ENCODE measurements around the gene DND1.

DNA sequence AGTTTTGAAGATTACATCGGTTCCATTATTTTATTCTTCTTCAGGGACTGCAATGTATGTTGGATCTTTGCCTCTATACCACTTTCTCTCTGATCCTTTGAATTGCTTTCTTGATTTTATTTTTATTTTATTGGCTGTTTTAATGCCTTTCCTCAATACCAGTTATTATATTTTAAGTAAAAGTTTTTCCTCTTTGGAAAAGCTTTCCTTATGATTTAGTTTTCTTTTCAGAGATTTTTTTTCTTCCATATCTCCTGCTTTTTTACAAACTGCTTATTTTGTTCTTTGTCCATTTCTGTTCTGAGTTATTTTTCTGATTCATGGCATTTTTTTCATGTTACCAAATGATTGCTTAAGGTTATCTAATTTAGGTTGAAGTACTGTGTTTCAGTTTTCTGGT lies 38.4 kb upstream of the DND1 start:
- TF ChIP-seq, protein P1, sequence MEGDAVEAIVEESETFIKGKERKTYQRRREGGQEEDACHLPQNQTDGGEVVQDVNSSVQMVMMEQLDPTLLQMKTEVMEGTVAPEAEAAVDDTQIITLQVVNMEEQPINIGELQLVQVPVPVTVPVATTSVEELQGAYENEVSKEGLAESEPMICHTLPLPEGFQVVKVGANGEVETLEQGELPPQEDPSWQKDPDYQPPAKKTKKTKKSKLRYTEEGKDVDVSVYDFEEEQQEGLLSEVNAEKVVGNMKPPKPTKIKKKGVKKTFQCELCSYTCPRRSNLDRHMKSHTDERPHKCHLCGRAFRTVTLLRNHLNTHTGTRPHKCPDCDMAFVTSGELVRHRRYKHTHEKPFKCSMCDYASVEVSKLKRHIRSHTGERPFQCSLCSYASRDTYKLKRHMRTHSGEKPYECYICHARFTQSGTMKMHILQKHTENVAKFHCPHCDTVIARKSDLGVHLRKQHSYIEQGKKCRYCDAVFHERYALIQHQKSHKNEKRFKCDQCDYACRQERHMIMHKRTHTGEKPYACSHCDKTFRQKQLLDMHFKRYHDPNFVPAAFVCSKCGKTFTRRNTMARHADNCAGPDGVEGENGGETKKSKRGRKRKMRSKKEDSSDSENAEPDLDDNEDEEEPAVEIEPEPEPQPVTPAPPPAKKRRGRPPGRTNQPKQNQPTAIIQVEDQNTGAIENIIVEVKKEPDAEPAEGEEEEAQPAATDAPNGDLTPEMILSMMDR (conservative IDR thresholded peaks at IDR 0.05; ENCODE audit: low read depth in 2 of 2): no peak
- TF ChIP-seq, protein P2, sequence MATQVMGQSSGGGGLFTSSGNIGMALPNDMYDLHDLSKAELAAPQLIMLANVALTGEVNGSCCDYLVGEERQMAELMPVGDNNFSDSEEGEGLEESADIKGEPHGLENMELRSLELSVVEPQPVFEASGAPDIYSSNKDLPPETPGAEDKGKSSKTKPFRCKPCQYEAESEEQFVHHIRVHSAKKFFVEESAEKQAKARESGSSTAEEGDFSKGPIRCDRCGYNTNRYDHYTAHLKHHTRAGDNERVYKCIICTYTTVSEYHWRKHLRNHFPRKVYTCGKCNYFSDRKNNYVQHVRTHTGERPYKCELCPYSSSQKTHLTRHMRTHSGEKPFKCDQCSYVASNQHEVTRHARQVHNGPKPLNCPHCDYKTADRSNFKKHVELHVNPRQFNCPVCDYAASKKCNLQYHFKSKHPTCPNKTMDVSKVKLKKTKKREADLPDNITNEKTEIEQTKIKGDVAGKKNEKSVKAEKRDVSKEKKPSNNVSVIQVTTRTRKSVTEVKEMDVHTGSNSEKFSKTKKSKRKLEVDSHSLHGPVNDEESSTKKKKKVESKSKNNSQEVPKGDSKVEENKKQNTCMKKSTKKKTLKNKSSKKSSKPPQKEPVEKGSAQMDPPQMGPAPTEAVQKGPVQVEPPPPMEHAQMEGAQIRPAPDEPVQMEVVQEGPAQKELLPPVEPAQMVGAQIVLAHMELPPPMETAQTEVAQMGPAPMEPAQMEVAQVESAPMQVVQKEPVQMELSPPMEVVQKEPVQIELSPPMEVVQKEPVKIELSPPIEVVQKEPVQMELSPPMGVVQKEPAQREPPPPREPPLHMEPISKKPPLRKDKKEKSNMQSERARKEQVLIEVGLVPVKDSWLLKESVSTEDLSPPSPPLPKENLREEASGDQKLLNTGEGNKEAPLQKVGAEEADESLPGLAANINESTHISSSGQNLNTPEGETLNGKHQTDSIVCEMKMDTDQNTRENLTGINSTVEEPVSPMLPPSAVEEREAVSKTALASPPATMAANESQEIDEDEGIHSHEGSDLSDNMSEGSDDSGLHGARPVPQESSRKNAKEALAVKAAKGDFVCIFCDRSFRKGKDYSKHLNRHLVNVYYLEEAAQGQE (IDR thresholded peaks at IDR 0.05; ENCODE audit: unreplicated experiment): no peak
- no peak for TF ChIP-seq POLR2AphosphoS5 (IDR thresholded peaks at IDR 0.05; ENCODE audit: low read depth)
- no peak for TF ChIP-seq EZH2 (IDR thresholded peaks at IDR 0.05; ENCODE audit: low read depth, unreplicated experiment)
- TF ChIP-seq, protein P3, sequence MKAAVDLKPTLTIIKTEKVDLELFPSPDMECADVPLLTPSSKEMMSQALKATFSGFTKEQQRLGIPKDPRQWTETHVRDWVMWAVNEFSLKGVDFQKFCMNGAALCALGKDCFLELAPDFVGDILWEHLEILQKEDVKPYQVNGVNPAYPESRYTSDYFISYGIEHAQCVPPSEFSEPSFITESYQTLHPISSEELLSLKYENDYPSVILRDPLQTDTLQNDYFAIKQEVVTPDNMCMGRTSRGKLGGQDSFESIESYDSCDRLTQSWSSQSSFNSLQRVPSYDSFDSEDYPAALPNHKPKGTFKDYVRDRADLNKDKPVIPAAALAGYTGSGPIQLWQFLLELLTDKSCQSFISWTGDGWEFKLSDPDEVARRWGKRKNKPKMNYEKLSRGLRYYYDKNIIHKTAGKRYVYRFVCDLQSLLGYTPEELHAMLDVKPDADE (IDR thresholded peaks at IDR 0.05): no peak
- TF ChIP-seq EZH2phosphoT487 (IDR thresholded peaks at IDR 0.05; ENCODE audit: unreplicated experiment): no peak
- no peak for TF ChIP-seq CREB1 (CRISPR knock-in tag; IDR thresholded peaks at IDR 0.05; ENCODE audit: low read depth)
- TF ChIP-seq ZNF114 (CRISPR knock-in tag; IDR thresholded peaks at IDR 0.05): no peak
- TF ChIP-seq STAT1 (IDR thresholded peaks at IDR 0.05; ENCODE audit: unreplicated experiment): no peak

All from GM23338 (cell line).